Measurements from ENCODE around the gene VSTM4.

VSTM4 gene

GRCh38 chr10:49001870-49002672 is 113.3 kb downstream of the VSTM4 start:
- no peak for DNase-seq (ENCODE audit: low read depth)
- TF ChIP-seq, protein P1, sequence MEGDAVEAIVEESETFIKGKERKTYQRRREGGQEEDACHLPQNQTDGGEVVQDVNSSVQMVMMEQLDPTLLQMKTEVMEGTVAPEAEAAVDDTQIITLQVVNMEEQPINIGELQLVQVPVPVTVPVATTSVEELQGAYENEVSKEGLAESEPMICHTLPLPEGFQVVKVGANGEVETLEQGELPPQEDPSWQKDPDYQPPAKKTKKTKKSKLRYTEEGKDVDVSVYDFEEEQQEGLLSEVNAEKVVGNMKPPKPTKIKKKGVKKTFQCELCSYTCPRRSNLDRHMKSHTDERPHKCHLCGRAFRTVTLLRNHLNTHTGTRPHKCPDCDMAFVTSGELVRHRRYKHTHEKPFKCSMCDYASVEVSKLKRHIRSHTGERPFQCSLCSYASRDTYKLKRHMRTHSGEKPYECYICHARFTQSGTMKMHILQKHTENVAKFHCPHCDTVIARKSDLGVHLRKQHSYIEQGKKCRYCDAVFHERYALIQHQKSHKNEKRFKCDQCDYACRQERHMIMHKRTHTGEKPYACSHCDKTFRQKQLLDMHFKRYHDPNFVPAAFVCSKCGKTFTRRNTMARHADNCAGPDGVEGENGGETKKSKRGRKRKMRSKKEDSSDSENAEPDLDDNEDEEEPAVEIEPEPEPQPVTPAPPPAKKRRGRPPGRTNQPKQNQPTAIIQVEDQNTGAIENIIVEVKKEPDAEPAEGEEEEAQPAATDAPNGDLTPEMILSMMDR (IDR thresholded peaks at IDR 0.05; ENCODE audit: low read depth, low read length): no peak
- TF ChIP-seq, protein P2, sequence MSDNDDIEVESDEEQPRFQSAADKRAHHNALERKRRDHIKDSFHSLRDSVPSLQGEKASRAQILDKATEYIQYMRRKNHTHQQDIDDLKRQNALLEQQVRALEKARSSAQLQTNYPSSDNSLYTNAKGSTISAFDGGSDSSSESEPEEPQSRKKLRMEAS (IDR thresholded peaks at IDR 0.05; ENCODE audit: low read depth, low read length): no peak
- TF ChIP-seq MYC (IDR thresholded peaks at IDR 0.05; ENCODE audit: low read depth, low read length) (no peak), POLR2A (IDR thresholded peaks at IDR 0.05; ENCODE audit: extremely low read depth, insufficient read length) (no peak)
- no peak overlapping the region for H3K4me3 ChIP-seq (ENCODE audit: low read depth, low read length)

DNA sequence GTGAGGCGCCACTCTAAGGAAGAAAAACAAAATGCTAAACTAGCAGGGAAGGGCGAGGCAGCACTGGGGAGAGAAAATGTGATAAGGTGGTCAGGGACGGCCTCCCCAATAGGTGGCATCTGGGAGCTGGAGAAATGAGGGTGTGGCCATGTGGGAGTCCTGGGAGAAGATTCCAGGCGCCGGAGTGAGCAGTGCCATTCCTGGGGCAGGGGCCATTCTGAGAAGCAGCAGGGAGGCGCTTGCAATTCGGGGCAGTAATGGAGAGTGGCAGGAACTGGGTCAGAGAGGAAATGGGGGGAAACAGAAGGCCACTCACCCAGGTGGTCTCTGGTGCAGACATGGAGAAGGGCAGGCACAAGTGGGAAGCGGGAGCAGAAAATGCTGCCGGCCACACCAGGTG is 113.9 kb downstream of the VSTM4 start:
- TF ChIP-seq MYC (IDR thresholded peaks at IDR 0.05; ENCODE audit: low read depth, low read length): no peak
- TF ChIP-seq POLR2A (IDR thresholded peaks at IDR 0.05; ENCODE audit: extremely low read depth, insufficient read length): no peak
- TF ChIP-seq, protein P1 (IDR thresholded peaks at IDR 0.05; ENCODE audit: low read depth, low read length): no peak
- TF ChIP-seq, protein P2 (IDR thresholded peaks at IDR 0.05; ENCODE audit: low read depth, low read length): no peak
- H3K4me3 ChIP-seq (ENCODE audit: low read depth, low read length): no peak overlapping the region
- DNase-seq (ENCODE audit: low read depth): no peak

DNA sequence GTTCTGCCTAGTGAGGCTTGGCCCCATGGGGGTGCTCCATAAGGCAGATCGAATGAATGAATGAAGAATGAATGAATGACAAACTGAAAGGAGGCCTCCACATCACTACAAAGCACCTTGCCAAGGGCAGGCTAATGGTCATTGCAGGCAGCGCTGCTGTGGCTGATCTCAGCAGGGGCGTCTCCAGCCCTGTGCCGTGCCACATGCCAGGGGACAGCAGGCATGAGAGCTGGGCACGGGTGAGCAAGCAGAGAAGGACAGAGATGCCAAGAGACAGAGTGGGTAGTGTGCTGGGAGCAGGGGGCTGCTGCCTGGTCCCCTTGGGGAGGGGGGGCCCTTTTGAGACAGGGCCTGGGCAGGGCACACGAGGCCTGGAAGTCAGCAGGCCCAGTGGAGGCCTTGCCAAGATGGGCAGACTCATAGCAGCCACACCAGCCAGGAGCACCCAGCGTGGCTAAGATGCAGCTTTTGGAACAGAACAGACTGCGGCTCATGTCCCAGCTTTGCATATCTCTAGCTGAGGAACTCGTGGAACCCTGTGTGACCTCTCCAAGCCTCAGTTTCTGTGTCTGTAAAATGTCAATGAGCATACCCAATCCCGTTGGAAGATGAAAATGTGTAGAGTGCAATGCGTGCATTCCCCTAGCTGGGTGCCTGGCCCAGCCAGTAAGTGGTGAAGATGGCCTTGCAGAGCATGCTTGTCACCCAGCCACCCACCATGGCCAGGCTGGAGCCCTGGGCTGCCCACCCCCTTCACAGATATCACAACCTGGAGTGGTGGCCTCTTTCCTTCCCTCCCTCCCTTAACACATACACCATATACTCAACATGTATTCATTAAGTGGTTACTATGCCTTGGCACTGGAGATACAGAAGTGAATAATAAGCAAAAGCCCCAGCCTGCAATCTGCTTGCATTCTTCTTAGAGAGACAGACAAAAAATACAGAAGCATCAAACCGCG is 114.6 kb downstream of the VSTM4 start:
- TF ChIP-seq POLR2A (IDR thresholded peaks at IDR 0.05; ENCODE audit: extremely low read depth, insufficient read length): no peak
- TF ChIP-seq, protein P1 (IDR thresholded peaks at IDR 0.05; ENCODE audit: low read depth, low read length): no peak
- no peak for TF ChIP-seq MYC (IDR thresholded peaks at IDR 0.05; ENCODE audit: low read depth, low read length)
- no peak overlapping the region for H3K4me3 ChIP-seq (ENCODE audit: low read depth, low read length)
- no peak for DNase-seq (ENCODE audit: low read depth)

- TF ChIP-seq POLR2A (IDR thresholded peaks at IDR 0.05; ENCODE audit: extremely low read depth, insufficient read length): no peak
- TF ChIP-seq, protein P2 (IDR thresholded peaks at IDR 0.05; ENCODE audit: low read depth, low read length): no peak
- no peak for TF ChIP-seq MYC (IDR thresholded peaks at IDR 0.05; ENCODE audit: low read depth, low read length)
- TF ChIP-seq, protein P1 (IDR thresholded peaks at IDR 0.05; ENCODE audit: low read depth, low read length): no peak
These were observed 116.0 kb downstream of the VSTM4 start for GRCh38 chr10:48999346-48999745.

DNA sequence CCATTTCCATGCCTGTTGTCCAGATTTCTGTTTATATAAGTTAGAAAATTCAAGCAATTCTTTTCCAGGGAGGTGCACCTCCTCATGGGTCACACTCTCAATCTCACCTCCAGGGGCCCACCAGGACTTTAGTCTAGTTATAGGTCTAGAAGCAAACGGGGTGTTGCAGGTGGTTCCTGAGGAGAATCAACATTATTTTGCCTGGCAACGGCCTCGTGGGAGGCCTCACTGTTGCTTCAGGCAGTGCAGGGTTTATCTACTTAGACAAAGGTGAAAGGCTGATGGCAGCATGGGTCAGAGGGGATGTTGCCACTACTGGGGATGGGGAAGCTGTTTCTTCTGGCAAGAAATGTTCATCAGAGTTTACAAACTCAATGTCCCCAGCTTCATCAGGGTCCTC is 119.0 kb downstream of the VSTM4 start:
- TF ChIP-seq, protein P1 (IDR thresholded peaks at IDR 0.05; ENCODE audit: low read depth, low read length): no peak
- TF ChIP-seq MYC (IDR thresholded peaks at IDR 0.05; ENCODE audit: low read depth, low read length): no peak
- no peak for DNase-seq (ENCODE audit: low read depth)
- H3K4me3 ChIP-seq (ENCODE audit: low read depth, low read length): no peak overlapping the region

More at GRCh38 chr10:48999346-48999745, 116.0 kb downstream of the VSTM4 start:
- no peak for DNase-seq (ENCODE audit: low read depth)
- no peak overlapping the region for H3K4me3 ChIP-seq (ENCODE audit: low read depth, low read length)

Data from NB4 (cell line).